Adipocyte (in vitro differentiated cells): ENCODE measurements around the gene IL13.

Experiments used
- DNase-seq: peaks from one replicate; pipeline ENCODE4 v3.0.0-alpha.2; 2015; ENCODE audit warnings: low read depth
- H3K27me3 ChIP-seq: replicated peaks from 2 replicates; pipeline ENCODE4 v1.7.0; 2013; ENCODE audit warnings: mild to moderate bottlenecking, low read length, moderate library complexity; ENCODE audit not compliant: control insufficient read depth, insufficient read depth
- H3K36me3 ChIP-seq: 2 replicates; pipeline ENCODE4 v1.7.0; 2013; ENCODE audit warnings: low read length, mild to moderate bottlenecking, moderate library complexity; ENCODE audit not compliant: control insufficient read depth, insufficient read depth, severe bottlenecking
- H3K4me1 ChIP-seq: 2 replicates; pipeline ENCODE4 v1.7.0; 2013; ENCODE audit warnings: mild to moderate bottlenecking, low read length, moderate library complexity; ENCODE audit not compliant: control insufficient read depth, insufficient read depth
- H3K4me3 ChIP-seq: 2 replicates; pipeline ENCODE4 v1.7.0; 2013; ENCODE audit warnings: mild to moderate bottlenecking, low read length, moderate library complexity
- H3K9ac ChIP-seq: 2 replicates; pipeline ENCODE4 v1.7.0; 2013; ENCODE audit warnings: mild to moderate bottlenecking, low read length, moderate library complexity
- H3K9me3 ChIP-seq: 2 replicates; pipeline ENCODE4 v1.7.0; 2013; ENCODE audit warnings: mild to moderate bottlenecking, low read length, moderate library complexity; ENCODE audit not compliant: control insufficient read depth

Gene IL13

DNA sequence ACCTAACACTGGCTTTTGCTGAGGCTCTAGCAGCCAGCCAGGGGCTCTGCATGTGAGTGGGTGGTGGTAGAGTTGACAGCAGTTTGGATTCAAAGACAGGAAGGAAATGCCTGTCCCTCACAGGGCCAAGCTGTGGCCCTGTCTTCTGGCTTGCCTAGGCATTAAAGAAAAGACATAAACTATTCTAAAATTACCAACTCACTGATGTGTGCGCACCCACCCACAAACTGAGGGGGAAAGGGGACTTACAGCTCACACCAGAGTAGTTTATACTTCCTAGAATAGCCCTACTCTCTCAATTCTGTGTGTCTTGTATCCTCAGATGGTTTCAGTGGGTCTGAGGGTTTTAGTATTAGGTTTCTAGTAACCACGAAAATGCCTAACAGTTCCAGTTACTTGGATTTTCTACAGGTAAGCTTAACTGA is 18.3 kb upstream of the IL13 start:
- Histone ChIP-seq H3K9me3 (no peaks in the 10 kb centered on the region), H3K9ac (no peak overlapping the region), H3K4me1 (peaks cover 6% of the 10 kb centered on the region), H3K36me3 (peaks cover 69% of the 10 kb centered on the region), H3K27me3 (no peaks in the 10 kb centered on the region), H3K4me3 (no peak overlapping the region)
- DNase-seq = no peak

DNA sequence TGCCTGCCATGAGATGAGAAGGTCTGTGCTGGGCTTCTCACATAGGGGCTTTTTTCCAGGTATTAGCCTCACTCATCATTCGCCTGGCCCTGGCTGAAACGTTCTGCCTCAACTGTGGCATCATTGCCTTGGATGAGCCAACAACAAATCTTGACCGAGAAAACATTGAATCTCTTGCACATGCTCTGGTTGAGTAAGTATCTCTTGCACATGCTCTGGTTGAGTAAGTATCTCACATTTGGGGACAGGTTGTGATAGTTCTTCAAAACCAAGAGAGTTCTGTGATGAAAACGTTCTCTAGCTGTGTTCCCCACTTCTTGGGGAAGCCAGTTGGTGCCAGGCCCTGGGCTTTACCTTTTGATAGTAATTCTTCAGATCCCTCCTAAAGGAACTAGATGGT is 17.4 kb upstream of the IL13 start:
- no peak overlapping the region for H3K9ac ChIP-seq
- no peaks in the 10 kb centered on the region for H3K9me3 ChIP-seq
- no peaks in the 10 kb centered on the region for H3K27me3 ChIP-seq
- H3K36me3 ChIP-seq = peaks cover 69% of the 10 kb centered on the region
- H3K4me3 ChIP-seq = no peak overlapping the region
- no peak for DNase-seq
- peaks cover 6% of the 10 kb centered on the region for H3K4me1 ChIP-seq

DNA sequence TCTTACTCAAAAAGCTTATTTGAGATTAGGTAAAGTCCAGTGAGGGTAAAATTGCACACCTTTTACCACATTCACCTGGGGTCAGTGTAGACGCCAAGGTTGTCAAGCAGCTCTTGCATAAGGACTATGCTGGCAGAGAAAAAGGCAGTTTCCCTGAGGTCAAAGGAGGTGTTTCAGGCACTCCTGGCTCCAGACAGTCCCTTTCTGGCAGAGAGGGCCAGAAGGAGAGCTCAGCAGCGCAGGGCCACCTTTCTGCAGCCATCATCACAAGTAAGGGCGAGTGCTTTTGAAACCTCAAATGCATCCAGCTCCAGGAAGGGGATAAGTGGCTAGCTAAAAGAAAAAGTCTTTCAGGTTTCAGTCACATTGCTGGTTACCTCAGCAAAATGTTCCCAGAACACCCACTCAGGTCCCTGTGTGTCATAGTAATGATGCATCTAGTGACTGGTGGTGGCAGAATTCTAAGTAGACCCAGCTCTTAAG is 16.7 kb upstream of the IL13 start:
- no peak overlapping the region for H3K9ac ChIP-seq
- H3K4me1 ChIP-seq = peaks cover 6% of the 10 kb centered on the region
- no peak overlapping the region for H3K4me3 ChIP-seq
- no peaks in the 10 kb centered on the region for H3K27me3 ChIP-seq
- no peak for DNase-seq
- H3K9me3 ChIP-seq = no peaks in the 10 kb centered on the region
- H3K36me3 ChIP-seq = peaks cover 65% of the 10 kb centered on the region

DNA sequence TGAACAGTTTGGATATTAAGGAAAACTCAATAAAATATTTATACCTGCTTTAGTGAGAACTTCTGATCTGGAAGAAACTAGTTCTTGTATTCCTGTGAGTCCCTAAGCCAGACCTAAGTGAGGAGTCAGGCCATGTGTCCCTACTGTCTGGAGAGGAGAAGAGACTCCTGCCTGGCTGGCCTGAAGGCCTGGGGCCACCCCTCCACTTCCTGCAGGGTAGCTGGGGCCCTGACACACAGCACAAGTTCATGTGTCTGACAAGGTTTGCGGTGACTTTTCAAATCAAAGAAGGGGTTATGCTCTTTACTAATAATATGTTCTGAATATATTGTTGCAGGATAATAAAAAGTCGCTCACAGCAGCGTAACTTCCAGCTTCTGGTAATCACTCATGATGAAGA is 16.1 kb upstream of the IL13 start:
- H3K9ac ChIP-seq = no peak overlapping the region
- H3K4me1 ChIP-seq = peaks cover 6% of the 10 kb centered on the region
- DNase-seq = no peak
- H3K27me3 ChIP-seq = no peaks in the 10 kb centered on the region
- H3K36me3 ChIP-seq = peaks cover 62% of the 10 kb centered on the region
- H3K9me3 ChIP-seq = no peaks in the 10 kb centered on the region
- H3K4me3 ChIP-seq = no peak overlapping the region

DNA sequence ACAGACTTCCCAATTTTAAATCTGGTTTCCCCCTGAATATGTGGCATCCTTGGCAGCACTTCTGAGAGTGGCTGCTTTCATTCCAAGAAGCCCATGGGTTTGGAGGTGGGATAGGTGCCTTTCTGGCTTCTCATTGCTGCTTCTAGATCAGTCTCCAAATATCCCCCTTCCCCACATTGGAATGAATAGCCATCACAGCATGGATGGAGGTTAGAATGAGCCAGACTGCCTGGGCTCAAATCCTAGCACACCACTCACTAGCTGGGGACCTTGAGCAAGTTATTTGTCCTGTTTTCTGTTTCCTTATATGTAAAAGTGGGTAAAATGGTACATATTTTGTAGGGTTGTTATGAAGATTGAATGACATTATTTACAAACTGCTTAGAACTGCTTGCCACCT is 13.8 kb upstream of the IL13 start:
- no peak overlapping the region for H3K9ac ChIP-seq
- H3K36me3 ChIP-seq = peaks cover 42% of the 10 kb centered on the region
- H3K4me1 ChIP-seq = peaks cover 6% of the 10 kb centered on the region
- peaks cover 4% of the 10 kb centered on the region for H3K9me3 ChIP-seq
- no peak for DNase-seq
- no peak overlapping the region for H3K4me3 ChIP-seq
- H3K27me3 ChIP-seq = no peaks in the 10 kb centered on the region

DNA sequence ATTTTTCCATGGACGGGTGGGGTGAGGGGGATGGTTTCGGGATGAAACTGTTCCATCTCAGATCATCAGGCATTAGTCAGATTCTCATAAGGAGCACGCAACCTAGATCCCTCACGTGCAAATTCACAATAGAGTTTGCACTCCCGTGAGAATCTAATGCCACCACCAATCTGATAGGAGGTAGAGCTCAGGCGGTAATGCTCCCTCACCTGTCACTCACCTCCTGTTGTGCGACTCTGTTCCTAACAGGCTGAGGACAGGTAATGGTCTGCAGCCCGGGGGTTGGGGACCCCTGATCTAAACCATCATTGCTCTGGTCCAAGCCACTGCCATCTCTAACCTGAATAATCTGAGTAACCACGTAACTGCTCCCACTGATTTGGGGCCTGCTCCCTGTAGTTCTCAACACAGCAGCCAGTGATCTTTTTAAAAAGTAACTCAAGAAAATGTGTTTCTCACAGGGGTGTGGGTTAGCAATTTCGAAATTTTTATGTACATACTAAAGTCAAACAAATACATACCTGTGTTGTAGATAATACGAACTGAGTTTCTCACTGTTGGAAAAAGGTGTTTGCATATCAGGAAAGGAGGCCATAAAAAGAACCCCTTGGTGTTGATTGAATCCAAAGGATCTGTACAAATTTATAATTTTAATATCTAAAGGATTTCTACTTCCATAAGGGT is 11.2 kb upstream of the IL13 start:
- Histone ChIP-seq H3K4me1 (no peaks in the 10 kb centered on the region), H3K27me3 (no peaks in the 10 kb centered on the region), H3K9ac (no peak overlapping the region), H3K9me3 (peaks cover 4% of the 10 kb centered on the region), H3K4me3 (no peak overlapping the region), H3K36me3 (peaks cover 17% of the 10 kb centered on the region)
- DNase-seq = no peak

DNA sequence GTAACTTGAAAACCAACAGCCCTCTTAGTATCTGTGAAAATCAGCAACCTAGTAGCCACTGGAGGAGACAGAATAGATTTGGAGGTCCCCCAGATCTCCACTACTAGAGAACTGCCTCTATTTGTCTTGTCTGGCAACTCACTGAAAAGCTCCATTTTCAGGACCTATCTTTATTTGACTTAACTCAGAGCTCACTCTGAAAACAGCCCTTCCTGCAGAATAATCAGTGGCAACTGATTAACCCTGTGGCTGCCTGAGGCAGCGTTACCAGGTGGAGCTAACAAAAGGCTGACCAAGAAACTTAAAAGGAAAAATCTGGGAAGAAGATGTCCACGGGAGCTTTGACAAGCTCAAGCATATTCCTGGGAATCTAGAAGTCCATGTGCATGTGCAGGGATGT is 10.5 kb upstream of the IL13 start:
- DNase-seq = no peak
- Histone ChIP-seq H3K9ac (no peak overlapping the region), H3K4me3 (no peak overlapping the region), H3K9me3 (peaks cover 4% of the 10 kb centered on the region), H3K36me3 (peaks cover 9% of the 10 kb centered on the region), H3K4me1 (no peaks in the 10 kb centered on the region), H3K27me3 (no peaks in the 10 kb centered on the region)

DNA sequence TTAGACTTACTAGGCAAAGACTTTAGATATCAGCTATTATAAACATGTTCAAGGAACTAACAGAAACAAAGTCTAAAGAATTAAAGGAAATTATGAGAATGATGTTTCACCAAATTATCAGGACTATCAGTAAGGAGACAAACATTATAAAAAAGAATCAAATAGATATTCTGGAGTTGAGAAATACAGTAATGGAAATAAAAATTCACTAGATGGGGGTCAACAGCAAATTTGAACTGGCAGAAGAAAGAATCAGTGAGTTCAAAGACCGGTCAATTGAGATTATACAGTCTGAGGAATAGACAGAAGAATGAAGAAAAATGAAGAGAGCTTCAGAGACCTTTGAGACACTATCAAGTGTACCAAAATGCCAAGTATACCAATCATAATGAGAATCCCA is 9.6 kb upstream of the IL13 start:
- Histone ChIP-seq H3K9me3 (peaks cover 4% of the 10 kb centered on the region), H3K4me1 (no peaks in the 10 kb centered on the region), H3K9ac (no peak overlapping the region), H3K36me3 (peaks cover under 1% of the 10 kb centered on the region), H3K27me3 (no peaks in the 10 kb centered on the region), H3K4me3 (no peak overlapping the region)
- no peak for DNase-seq

DNA sequence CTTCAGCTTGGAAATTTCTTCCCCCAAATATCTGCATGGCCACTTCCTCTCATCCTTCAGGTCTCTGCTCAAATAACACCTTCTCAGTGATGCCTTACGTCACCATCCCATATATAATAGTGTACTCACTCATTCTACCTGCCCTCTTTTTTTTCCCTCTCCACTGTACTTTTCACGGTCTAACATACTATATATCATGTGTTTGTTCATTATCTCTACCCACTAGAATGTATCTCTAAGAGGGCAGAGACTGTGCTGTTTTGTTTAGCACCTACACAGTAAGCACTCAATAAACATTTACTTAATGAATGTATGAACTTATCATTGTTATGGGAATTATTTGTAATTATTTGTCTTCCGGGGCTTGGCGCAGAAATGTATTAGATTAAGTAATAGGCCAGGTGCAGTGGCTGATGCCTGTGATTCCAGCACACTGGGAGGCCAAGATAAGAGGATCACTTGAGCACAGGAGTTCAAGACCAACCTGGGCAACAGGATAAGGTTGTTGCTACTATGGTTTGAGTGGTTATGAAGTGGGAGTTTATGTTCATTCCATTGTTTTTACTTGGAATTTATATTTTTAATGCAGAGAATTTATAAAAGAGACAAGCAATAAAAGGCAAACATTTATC is 6.0 kb upstream of the IL13 start:
- H3K9me3 ChIP-seq = peaks cover 4% of the 10 kb centered on the region
- H3K4me1 ChIP-seq = peaks cover 6% of the 10 kb centered on the region
- H3K36me3 ChIP-seq = no peaks in the 10 kb centered on the region
- H3K4me3 ChIP-seq = no peak overlapping the region
- no peak overlapping the region for H3K9ac ChIP-seq
- H3K27me3 ChIP-seq = no peaks in the 10 kb centered on the region
- no peak for DNase-seq

DNA sequence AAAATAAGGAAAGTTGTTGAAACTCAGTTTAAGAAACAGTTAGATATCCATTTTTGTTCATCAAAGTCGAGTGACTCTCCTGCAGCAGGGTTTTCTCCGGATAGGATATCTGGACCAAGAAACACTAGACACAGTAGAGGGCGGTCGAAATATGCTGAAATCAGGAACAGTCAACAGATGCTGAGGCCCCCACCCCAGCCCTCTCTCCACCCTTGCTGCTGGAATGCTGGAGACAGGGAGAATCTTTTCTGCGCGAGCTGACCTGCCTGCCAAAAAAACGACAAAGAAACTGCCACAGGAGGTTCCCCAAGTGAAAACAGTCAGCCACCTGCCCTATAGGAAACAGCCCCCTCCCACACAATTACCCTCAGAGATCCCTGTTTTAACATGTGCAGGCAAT is 4.3 kb upstream of the IL13 start:
- H3K36me3 ChIP-seq = no peaks in the 10 kb centered on the region
- peaks cover 22% of the 10 kb centered on the region for H3K4me1 ChIP-seq
- H3K9me3 ChIP-seq = peaks cover under 1% of the 10 kb centered on the region
- no peak overlapping the region for H3K9ac ChIP-seq
- no peaks in the 10 kb centered on the region for H3K27me3 ChIP-seq
- no peak overlapping the region for H3K4me3 ChIP-seq
- no peak for DNase-seq

DNA sequence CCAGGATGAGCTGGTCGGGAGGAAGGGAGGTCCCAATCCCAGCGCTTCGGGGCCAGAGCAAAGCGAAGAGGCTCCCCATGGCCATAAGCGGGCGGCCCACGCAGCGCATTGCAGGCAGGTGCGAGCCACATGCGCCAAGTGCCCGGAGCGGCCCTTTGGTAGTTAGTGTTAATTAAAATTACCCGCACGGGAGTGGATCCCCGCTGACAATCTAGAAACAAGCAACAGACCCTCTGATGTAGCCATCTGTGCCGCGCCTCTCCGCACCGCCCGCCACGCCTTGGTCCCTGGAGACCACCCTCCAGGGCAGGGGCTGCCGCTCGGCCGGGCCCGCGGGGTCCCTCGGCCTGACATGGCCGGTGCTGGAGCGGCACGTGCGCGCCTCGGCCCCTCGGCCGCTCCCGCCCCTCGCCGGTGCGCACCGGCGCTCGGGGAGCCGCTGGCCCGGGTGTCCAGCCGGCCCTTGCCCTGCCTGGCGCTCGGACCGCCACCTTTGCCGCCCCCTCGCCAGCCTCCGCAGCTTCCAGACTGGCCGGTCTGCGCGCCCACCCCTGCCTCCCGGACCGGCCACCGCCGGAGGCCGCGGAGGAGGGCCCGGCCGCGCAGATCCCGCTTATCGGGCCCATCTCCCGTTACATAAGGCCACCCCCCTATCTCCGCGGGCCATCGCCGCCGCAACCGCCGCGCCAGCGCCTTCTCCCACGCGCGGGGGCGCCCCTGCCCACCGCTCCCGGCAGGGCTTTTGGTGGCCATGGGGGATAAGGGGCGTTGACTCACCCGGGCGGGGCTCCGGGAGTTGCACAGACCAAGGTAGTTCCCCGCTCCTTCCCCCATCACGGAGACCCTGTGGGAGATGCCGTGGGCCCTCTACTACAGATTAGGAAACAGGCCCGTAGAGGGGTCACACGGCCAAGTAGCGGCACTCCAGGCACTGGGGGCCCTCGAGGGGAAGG is 1.9 kb upstream of the IL13 start:
- Histone ChIP-seq H3K9ac (peak overlapping the region; percentile 56), H3K4me3 (peak overlapping the region; percentile 63), H3K36me3 (no peaks in the 10 kb centered on the region), H3K9me3 (no peaks in the 10 kb centered on the region), H3K27me3 (no peaks in the 10 kb centered on the region), H3K4me1 (peaks cover 22% of the 10 kb centered on the region)
- peak; percentile 60 for DNase-seq
